HEK293T (cell line): ENCODE measurements around the gene SQSTM1.
"Not testable (repeated sequence)": the region's sequence is repeated elsewhere in the genome, so short reads cannot be mapped to it uniquely, and the experiment has no call there.

Source experiments
- CTCF ChIA-PET: fragments of 350-600 bp; formaldehyde crosslinking; extraction: SDS; loops from one replicate; lab custom pipeline; 2021; ENCODE audit warnings: antibody characterized with exemption, inconsistent platforms; lab: Yijun Ruan, JAX
- POLR2A ChIA-PET: fragments of 350-600 bp; formaldehyde crosslinking; extraction: SDS; loops from one replicate; lab custom pipeline; 2020; ENCODE audit warnings: antibody characterized with exemption, inconsistent platforms; lab: Yijun Ruan, JAX
- DNase-seq: peaks from one replicate; pipeline ENCODE4 v3.0.0; 2012; ENCODE audit warnings: mixed read lengths; ENCODE audit errors: extremely low spot score
- ARNT ChIP-seq: fragments of 450-650 bp; IDR thresholded peaks from 2 replicates; pipeline ENCODE4 v1.6.1; 2017; ENCODE audit warnings: mild to moderate bottlenecking
- BHLHE40 ChIP-seq: fragments of 450-650 bp; IDR thresholded peaks from 2 replicates; pipeline ENCODE4 v1.6.1; 2016; ENCODE audit warnings: mild to moderate bottlenecking, moderate library complexity, borderline replicate concordance
- CTBP1 ChIP-seq: fragments of 450-650 bp; IDR thresholded peaks from 2 replicates; pipeline ENCODE4 v1.6.1; 2016; ENCODE audit warnings: borderline replicate concordance
- ELF4 ChIP-seq: fragments of 450-650 bp; IDR thresholded peaks from 2 replicates; pipeline ENCODE4 v1.6.1; 2017; ENCODE audit warnings: antibody characterized with exemption
- FOXA1 ChIP-seq: fragments of 450-650 bp; IDR thresholded peaks from 2 replicates; pipeline ENCODE4 v1.6.1; 2016; ENCODE audit warnings: mild to moderate bottlenecking
- FOXK2 ChIP-seq: fragments of 450-650 bp; IDR thresholded peaks from 2 replicates; pipeline ENCODE4 v1.6.1; 2016; ENCODE audit warnings: mild to moderate bottlenecking
- FOXM1 ChIP-seq: fragments of 450-650 bp; IDR thresholded peaks from 2 replicates; pipeline ENCODE4 v1.6.1; 2017; ENCODE audit warnings: mild to moderate bottlenecking, borderline replicate concordance
- HDGF ChIP-seq: fragments of 450-650 bp; IDR thresholded peaks from 2 replicates; pipeline ENCODE4 v1.6.1; 2017; ENCODE audit warnings: antibody characterized with exemption, borderline replicate concordance
- L3MBTL2 ChIP-seq: fragments of 450-650 bp; conservative IDR thresholded peaks from 2 replicates; pipeline ENCODE4 v1.6.1; 2016; ENCODE audit warnings: mild to moderate bottlenecking
- LEF1 ChIP-seq: fragments of 450-650 bp; IDR thresholded peaks from 2 replicates; pipeline ENCODE4 v1.6.1; 2017; ENCODE audit warnings: mild to moderate bottlenecking, borderline replicate concordance
- NFRKB ChIP-seq: fragments of 450-650 bp; IDR thresholded peaks from 2 replicates; pipeline ENCODE4 v1.6.1; 2016; ENCODE audit warnings: mild to moderate bottlenecking, moderate library complexity
- PKNOX1 ChIP-seq: fragments of 450-650 bp; IDR thresholded peaks from 2 replicates; pipeline ENCODE4 v1.6.1; 2016
- SP1 ChIP-seq: fragments of 450-650 bp; IDR thresholded peaks from 2 replicates; pipeline ENCODE4 v1.6.1; 2017
- SUZ12 ChIP-seq: fragments of 450-650 bp; IDR thresholded peaks from 2 replicates; pipeline ENCODE4 v1.6.1; 2016; ENCODE audit warnings: mild to moderate bottlenecking
- TARDBP ChIP-seq: fragments of 450-650 bp; IDR thresholded peaks from 2 replicates; pipeline ENCODE4 v1.6.1; 2016
- ZNF384 ChIP-seq: fragments of 450-650 bp; IDR thresholded peaks from 2 replicates; pipeline ENCODE4 v1.6.1; 2016

SQSTM1 gene

GRCh38 chr5:179780362-179780761 lies 40.3 kb upstream of the SQSTM1 start:
- TF ChIP-seq CTBP1, result no peak
- no peak for TF ChIP-seq FOXM1
- TF ChIP-seq SUZ12, result no peak
- TF ChIP-seq ELF4, result no peak
- no peak for TF ChIP-seq NFRKB
- no peak for TF ChIP-seq FOXA1
- TF ChIP-seq SP1, result no peak
- no peak for TF ChIP-seq L3MBTL2
- TF ChIP-seq LEF1, result no peak
- TF ChIP-seq HDGF, result no peak
- no peak for TF ChIP-seq BHLHE40
- no peak for TF ChIP-seq ZNF384
- POLR2A ChIA-PET, result no interaction called here
- no peak for DNase-seq
- CTCF ChIA-PET, result interaction anchor here (0.9 to 1.1 kb wide), 2 partner anchors 12 to 17 kb away, joined by 4 read pairs; no protein-coding TSS in a partner anchor

GRCh38 chr5:179781846-179782245 lies 38.9 kb upstream of the SQSTM1 start:
- POLR2A ChIA-PET, result no interaction called here
- TF ChIP-seq CTBP1, result no peak
- CTCF ChIA-PET, result no interaction called here

GRCh38 chr5:179783128-179783527 lies 37.6 kb upstream of the SQSTM1 start:
- DNase-seq, result no peak
- ChIA-PET POLR2A (no interaction called here), CTCF (no interaction called here)
- no peak for TF ChIP-seq BHLHE40
- TF ChIP-seq SP1, result no peak
- no peak for TF ChIP-seq ARNT
- no peak for TF ChIP-seq ELF4
- TF ChIP-seq TARDBP, result no peak
- no peak for TF ChIP-seq FOXA1
- no peak for TF ChIP-seq HDGF
- no peak for TF ChIP-seq FOXM1
- TF ChIP-seq PKNOX1, result no peak
- TF ChIP-seq ZNF384, result no peak
- no peak for TF ChIP-seq FOXK2
- no peak for TF ChIP-seq NFRKB

More at GRCh38 chr5:179781846-179782245, 38.9 kb upstream of the SQSTM1 start:
- DNase-seq, result no peak

- ChIA-PET CTCF (no interaction called here), POLR2A (no interaction called here)
- DNase-seq, result no peak
Observed at GRCh38 chr5:179786861-179787260, 33.8 kb upstream of the SQSTM1 start.

GRCh38 chr5:179788193-179788854 lies 32.4 kb upstream of the SQSTM1 start:
- DNase-seq, result no peak
- ChIA-PET CTCF (interaction anchor here (1.4 kb wide), 1 partner anchor 26 kb away, joined by 5 read pairs; no protein-coding TSS in a partner anchor), POLR2A (no interaction called here)
- TF ChIP-seq LEF1, result no peak
- TF ChIP-seq FOXK2, result no peak
- TF ChIP-seq NFRKB, result no peak
- no peak for TF ChIP-seq HDGF
- TF ChIP-seq PKNOX1, result no peak
- no peak for TF ChIP-seq FOXM1
- no peak for TF ChIP-seq ZNF384
- no peak for TF ChIP-seq CTBP1
- TF ChIP-seq ELF4, result no peak
- no peak for TF ChIP-seq TARDBP
- no peak for TF ChIP-seq L3MBTL2
- no peak for TF ChIP-seq FOXA1
- no peak for TF ChIP-seq SUZ12

More at GRCh38 chr5:179786861-179787260, 33.8 kb upstream of the SQSTM1 start:
- no peak for TF ChIP-seq CTBP1
- TF ChIP-seq FOXM1, result no peak
- TF ChIP-seq ARNT, result no peak
- TF ChIP-seq FOXA1, result no peak
- TF ChIP-seq ZNF384, result no peak
- TF ChIP-seq BHLHE40, result no peak
- no peak for TF ChIP-seq FOXK2
- no peak for TF ChIP-seq HDGF
- TF ChIP-seq TARDBP, result no peak
- TF ChIP-seq PKNOX1, result no peak
- no peak for TF ChIP-seq NFRKB
- no peak for TF ChIP-seq ELF4
- no peak for TF ChIP-seq SUZ12

- CTCF ChIA-PET, result interaction anchor here (1.4 kb wide), 1 partner anchor 27 kb away, joined by 5 read pairs; no protein-coding TSS in a partner anchor
- POLR2A ChIA-PET, DNase-seq: not testable (repeated sequence)
Observed at GRCh38 chr5:179789278-179789677, 31.4 kb upstream of the SQSTM1 start.
